ENCODE results near the gene PRDM8. TPM values are rescaled to one million over a fixed set of nuclear protein-coding genes. Genes with fewer than 3 reads are reported as not detected.

The PRDM8 gene
- total and polyA plus RNA-seq, 2 of the 8 experiments (the other 6 are each of a cell fraction or from before 2014, with no cell fraction given) = not detected

GRCh38 chr4:80188801-80189458 lies 8.4 kb upstream of the PRDM8 start:
- no peak overlapping the region; the same call in 1 of the 2 replicates for H4K8ac ChIP-seq (ENCODE audit: extremely low read depth, insufficient read depth, low read length)
- H3K27me3 ChIP-seq (replicated peaks in 1 of 4; ENCODE audit: control insufficient read depth in 3 of 4, extremely low read depth in 1 of 4, insufficient read depth in 3 of 4, low read length in 3 of 4) = peaks cover 93 to 98% (median 97%) of the 10 kb centered on the region in 4 experiments
- CTCF ChIA-PET (ENCODE audit: partially characterized antibody) = interaction anchor here (1.6 to 10.3 kb wide), 3 partner anchors 10 to 148 kb away, joined by 5 to 170 read pairs (median 12); partner anchors contain the start of gene PRDM8
- no peak overlapping the region for H3K18ac ChIP-seq (ENCODE audit: extremely low read depth, low read length)
- H3K4ac ChIP-seq (replicated peaks; ENCODE audit: insufficient read length, low read depth, low read length) = no peak overlapping the region
- H3K4me3 ChIP-seq (ENCODE audit: extremely low read depth in 1 of 4, insufficient read depth in 2 of 4, low read depth in 3 of 4, low read length in 4 of 4) = peak overlapping the region in 1 of 4 experiments; percentile 36; a peak in 1 of 8 replicates
- no peak overlapping the region for H3K56ac ChIP-seq (replicated peaks; ENCODE audit: insufficient read length, low read depth, low read length)
- no peaks in the 10 kb centered on the region for H3K79me1 ChIP-seq (ENCODE audit: low read depth, low read length)
- H2BK20ac ChIP-seq (ENCODE audit: low read length) = no peak overlapping the region
- no peaks in the 10 kb centered on the region for H3K79me2 ChIP-seq (ENCODE audit: control insufficient read depth in 1 of 2, insufficient read depth in 2 of 2, low read length in 2 of 2)
- 7% methylated on average over 38 of the region's 43 CpGs; no CpG with 5 or more reads in 1 of the 2 experiments for WGBS, 2 experiments (ENCODE audit: extremely low coverage in 1 of 2, insufficient coverage in 1 of 2, insufficient read length in 1 of 2, insufficient replicate concordance in 2 of 2, low coverage in 1 of 2, low lambda C conversion rate in 2 of 2, missing lambda C conversion rate in 1 of 2)
- no peak overlapping the region for H3K9ac ChIP-seq (replicated peaks in 1 of 4; ENCODE audit: extremely low read depth in 1 of 4, low read depth in 3 of 4, low read length in 3 of 4)
- H4K5ac ChIP-seq (ENCODE audit: insufficient read length, low read depth, low read length) = no peak overlapping the region
- H3K36me3 ChIP-seq (ENCODE audit: control insufficient read depth in 2 of 4, insufficient read depth in 4 of 4, low read length in 3 of 4) = peaks cover 0 to 4% (median 0%) of the 10 kb centered on the region in 4 experiments; a peak in 1 of 8 replicates
- H3K23me2 ChIP-seq (ENCODE audit: low read depth, low read length) = peaks cover 7% of the 10 kb centered on the region; the same call in 1 of the 2 replicates
- H2BK5ac ChIP-seq (ENCODE audit: low read depth, low read length) = no peak overlapping the region
- H3K27ac ChIP-seq (ENCODE audit: low read depth, low read length) = no peak overlapping the region
- POLR2A ChIA-PET (ENCODE audit: partially characterized antibody) = interaction anchor here (1.2 kb wide), 2 partner anchors 14 to 17 kb away, joined by 3 read pairs; no protein-coding TSS in a partner anchor
- H2BK12ac ChIP-seq (ENCODE audit: low read depth, low read length) = no peak overlapping the region
- H2AFZ ChIP-seq (ENCODE audit: low read length) = no peak overlapping the region
- DNase-seq (ENCODE audit: low read depth in 1 of 2, low spot score in 2 of 2) (no peak), FAIRE-seq (no peak)
- H2AK5ac ChIP-seq (ENCODE audit: low read depth, low read length) = no peak overlapping the region
- H3K4me1 ChIP-seq (replicated peaks in 1 of 4; ENCODE audit: control insufficient read depth in 3 of 4, insufficient read depth in 4 of 4, low read length in 3 of 4) = peaks cover 0 to 27% (median 16%) of the 10 kb centered on the region in 4 experiments; a peak in 5 of 7 replicates
- no peak overlapping the region for H2BK120ac ChIP-seq (replicated peaks; ENCODE audit: low read depth, low read length)
- H4K91ac ChIP-seq (replicated peaks; ENCODE audit: insufficient read length, low read length) = no peak overlapping the region
- H2BK15ac ChIP-seq (ENCODE audit: low read length) = no peak overlapping the region
- peaks cover 17 to 22% of the 10 kb centered on the region in 2 experiments for H4K20me1 ChIP-seq (replicated peaks in 1 of 2; ENCODE audit: control insufficient read depth in 1 of 2, insufficient read depth in 2 of 2, low read length in 2 of 2)
- H3K9me3 ChIP-seq (ENCODE audit: insufficient read depth in 2 of 2, low read depth in 1 of 2, low read length in 1 of 2) = no peaks in the 10 kb centered on the region
- no peak overlapping the region for H3K14ac ChIP-seq (ENCODE audit: insufficient read length)
- H3K4me2 ChIP-seq (ENCODE audit: insufficient read depth in 1 of 2, low read depth in 2 of 2, low read length in 2 of 2) = peak overlapping the region; percentile 63 to 69; a peak in 3 of 4 replicates
- H3K23ac ChIP-seq (ENCODE audit: insufficient read length) = no peak overlapping the region
- TF ChIP-seq EZH2 (IDR thresholded peaks at IDR 0.05; ENCODE audit: low read depth, low read length, severe bottlenecking) (peak; percentile 98), MAX (IDR thresholded peaks at IDR 0.05) (no peak), RNF2 (IDR thresholded peaks at IDR 0.05; ENCODE audit: borderline replicate concordance, low read depth, low read length, missing control alignments, poor library complexity, severe bottlenecking) (peak; percentile 93), CBX8 (IDR thresholded peaks at IDR 0.05; ENCODE audit: borderline replicate concordance, low read depth, low read length) (peak; percentile 51; the same call in 1 of the 2 replicates), TEAD4 (IDR thresholded peaks at IDR 0.05; ENCODE audit: low read depth, low read length) (no peak), SUZ12 (IDR thresholded peaks at IDR 0.05; ENCODE audit: low read length) (peak; percentile 97), SAP30 (IDR thresholded peaks at IDR 0.05; ENCODE audit: insufficient read depth, insufficient replicate concordance, low read length) (no peak)

All from H1 (cell line).